Sigmoid colon (tissue), 7 donors: Measurements from ENCODE around the gene MGMT. TPM values are rescaled to one million over a fixed set of nuclear protein-coding genes. Genes with fewer than 3 reads are reported as not detected.

Source experiments
- DNase-seq: peaks from one replicate; pipeline ENCODE4 v3.0.0-alpha.2; 2019
- H3K27ac ChIP-seq, 4 donors: fragments of 200-600 bp; sonication (generic); one replicate each; pipeline ENCODE4 v1.5.1; 2016 to 2019; ENCODE audit warnings: mild to moderate bottlenecking in 1 of 4
- H3K27me3 ChIP-seq, 3 donors: fragments of 200-600 bp; sonication (generic); one replicate each; pipeline ENCODE4 v1.5.1; 2019; ENCODE audit warnings: mild to moderate bottlenecking in 1 of 3
- H3K36me3 ChIP-seq, 4 donors: fragments of 200-600 bp; sonication (generic); one replicate each; pipeline ENCODE4 v1.5.1; 2016 to 2019
- H3K4me1 ChIP-seq, 4 donors: fragments of 200-600 bp; sonication (generic); one replicate each; pipeline ENCODE4 v1.5.1; 2017 to 2019
- H3K4me3 ChIP-seq, 4 donors: fragments of 200-600 bp; sonication (generic); one replicate each; pipeline ENCODE4 v1.5.1; 2017 to 2019; ENCODE audit warnings: mild to moderate bottlenecking in 2 of 4, moderate library complexity in 1 of 4
- H3K9me3 ChIP-seq, 4 donors: fragments of 200-600 bp in 3 of 4; sonication (generic) in 3 of 4; one replicate each; pipeline versions ENCODE4 v1.5.1 to v1.6.1; 2013 to 2019
- CTCF ChIP-seq, 4 experiments: fragments of 450-650 bp in 3 of 4; fragments of 200-600 bp in 1 of 4; IDR thresholded peaks; one replicate each; pipeline ENCODE4 v1.5.1; 2016 to 2019; ENCODE audit warnings: antibody characterized with exemption in 4 of 4, mild to moderate bottlenecking in 3 of 4, moderate library complexity in 2 of 4
- EP300 ChIP-seq, 4 donors: sonication (generic); formaldehyde crosslinking; IDR thresholded peaks; one replicate each; pipeline ENCODE4 v1.6.1; 2017; ENCODE audit warnings: antibody characterized with exemption in 4 of 4
- POLR2A ChIP-seq, 2 donors: fragments of 450-650 bp; IDR thresholded peaks; one replicate each; pipeline ENCODE4 v1.6.1; 2016; ENCODE audit warnings: antibody characterized with exemption in 2 of 2, mild to moderate bottlenecking in 2 of 2, moderate library complexity in 2 of 2
- POLR2AphosphoS5 ChIP-seq, 4 donors: sonication (generic); formaldehyde crosslinking; IDR thresholded peaks; one replicate each; pipeline ENCODE4 v1.6.1; 2017; ENCODE audit warnings: antibody characterized with exemption in 4 of 4
- WGBS, 2 donors: extraction: QIAGEN DNeasy Blood & Tissue Kit; methylation state at CpG; one replicate each; pipeline ENCODE4 v1.1.7; 2013; 5-methylcytosine and 5-hydroxymethylcytosine counted together
- intact Hi-C: fragments of 100-400 bp; cut with DNase I; formaldehyde crosslinking; loops from one replicate; pipeline ENCODE4 v1.15.1; 2023
- polyA plus RNA-seq, 3 donors: library from polyadenylated mRNA; stranded (reverse); fragments of 200-250 nt; gene quantifications; one replicate each; pipeline ENCODE4 v1.2.3, GENCODE V29; 2013
- total RNA-seq, 4 donors: library from RNA; depleted of rRNA; stranded (reverse); fragments of >200 nt; gene quantifications; one replicate each; pipeline ENCODE4 v1.1.0, GENCODE V29; 2016
- donor health status: healthy with polysubstance abuse.
- donor health status: Bipolar disorder and iron deficiency.
- donor health status: healthy.

Gene MGMT
- total and polyA plus RNA-seq, 7 donors: 7.2 to 40.3 (median 24.3) TPM

GRCh38 chr10:129637846-129638245 is 170.8 kb downstream of the MGMT start:
- TF ChIP-seq POLR2A (IDR thresholded peaks at IDR 0.05): no peak
- TF ChIP-seq EP300 (IDR thresholded peaks at IDR 0.05): no peak

GRCh38 chr10:129641351-129641750 is 174.3 kb downstream of the MGMT start:
- H3K4me1 ChIP-seq: no peaks in the 10 kb centered on the region
- H3K27ac ChIP-seq: no peak overlapping the region
- H3K4me3 ChIP-seq: no peak overlapping the region
- no peaks in the 10 kb centered on the region for H3K27me3 ChIP-seq
- intact Hi-C loops: no loop called here
- no peaks in the 10 kb centered on the region for H3K9me3 ChIP-seq
- DNase-seq: no peak
- TF ChIP-seq POLR2A (IDR thresholded peaks at IDR 0.05) (no peak), CTCF (IDR thresholded peaks at IDR 0.05) (no peak), EP300 (IDR thresholded peaks at IDR 0.05) (no peak), POLR2AphosphoS5 (IDR thresholded peaks at IDR 0.05) (no peak)
- H3K36me3 ChIP-seq: no peaks in the 10 kb centered on the region
- 91 to 92% methylated on average over 2 of the region's 2 CpGs for WGBS, 2 donors

More at GRCh38 chr10:129637846-129638245, 170.8 kb downstream of the MGMT start:
- WGBS, 2 donors: 93 to 94% methylated on average over 5 of the region's 5 CpGs
- DNase-seq: no peak
- no peaks in the 10 kb centered on the region for H3K36me3 ChIP-seq
- intact Hi-C loops: no loop called here
- H3K27me3 ChIP-seq: no peaks in the 10 kb centered on the region
- no peaks in the 10 kb centered on the region for H3K4me1 ChIP-seq
- H3K4me3 ChIP-seq: no peak overlapping the region
- H3K9me3 ChIP-seq: peaks cover 0 to 7% (median 0%) of the 10 kb centered on the region in 4 donors
- H3K27ac ChIP-seq: no peak overlapping the region

- Histone ChIP-seq H3K4me3 (no peak overlapping the region), H3K27ac (no peak overlapping the region), H3K36me3 (no peaks in the 10 kb centered on the region), H3K9me3 (no peaks in the 10 kb centered on the region), H3K4me1 (no peaks in the 10 kb centered on the region), H3K27me3 (no peaks in the 10 kb centered on the region)
- TF ChIP-seq POLR2AphosphoS5 (IDR thresholded peaks at IDR 0.05): no peak
- TF ChIP-seq CTCF (IDR thresholded peaks at IDR 0.05): no peak
- no peak for TF ChIP-seq POLR2A (IDR thresholded peaks at IDR 0.05)
- TF ChIP-seq EP300 (IDR thresholded peaks at IDR 0.05): no peak
- DNase-seq: no peak
- 94 to 96% methylated on average over 8 of the region's 8 CpGs for WGBS, 2 donors
- intact Hi-C loops: no loop called here
Observed at GRCh38 chr10:129641982-129642381, 174.9 kb downstream of the MGMT start.

- TF ChIP-seq POLR2A (IDR thresholded peaks at IDR 0.05) (no peak), CTCF (IDR thresholded peaks at IDR 0.05) (no peak), POLR2AphosphoS5 (IDR thresholded peaks at IDR 0.05) (no peak), EP300 (IDR thresholded peaks at IDR 0.05) (no peak)
- 87 to 89% methylated on average over 3 of the region's 3 CpGs for WGBS, 2 donors
- intact Hi-C loops: no loop called here
- no peak overlapping the region for H3K4me3 ChIP-seq
- no peak for DNase-seq
- H3K9me3 ChIP-seq: no peaks in the 10 kb centered on the region
- H3K27me3 ChIP-seq: no peaks in the 10 kb centered on the region
- H3K4me1 ChIP-seq: no peaks in the 10 kb centered on the region
- H3K27ac ChIP-seq: no peak overlapping the region
- H3K36me3 ChIP-seq: no peaks in the 10 kb centered on the region
Observed at GRCh38 chr10:129642427-129642826, 175.4 kb downstream of the MGMT start.

GRCh38 chr10:129643266-129643665 is 176.2 kb downstream of the MGMT start:
- TF ChIP-seq EP300 (IDR thresholded peaks at IDR 0.05) (no peak), POLR2AphosphoS5 (IDR thresholded peaks at IDR 0.05) (no peak), CTCF (IDR thresholded peaks at IDR 0.05) (no peak), POLR2A (IDR thresholded peaks at IDR 0.05) (no peak)
- 83 to 96% methylated on average over 8 of the region's 8 CpGs for WGBS, 2 donors

More at GRCh38 chr10:129643266-129643665, 176.2 kb downstream of the MGMT start:
- DNase-seq: no peak
- no peak overlapping the region for H3K4me3 ChIP-seq
- no peaks in the 10 kb centered on the region for H3K36me3 ChIP-seq
- no peaks in the 10 kb centered on the region for H3K4me1 ChIP-seq
- H3K27me3 ChIP-seq: no peaks in the 10 kb centered on the region
- H3K27ac ChIP-seq: no peak overlapping the region
- intact Hi-C loops: no loop called here
- H3K9me3 ChIP-seq: no peaks in the 10 kb centered on the region
